ENCODE measurements around the gene TMEM229B. TPM values are rescaled to one million over a fixed set of nuclear protein-coding genes. Genes with fewer than 3 reads are reported as not detected.

Gene TMEM229B
- total RNA-seq, 3 donors from 2014 or later (not counting 1 experiment from before 2014, with no cell fraction given): 28.3 to 51.3 (median 49.9) TPM

DNA sequence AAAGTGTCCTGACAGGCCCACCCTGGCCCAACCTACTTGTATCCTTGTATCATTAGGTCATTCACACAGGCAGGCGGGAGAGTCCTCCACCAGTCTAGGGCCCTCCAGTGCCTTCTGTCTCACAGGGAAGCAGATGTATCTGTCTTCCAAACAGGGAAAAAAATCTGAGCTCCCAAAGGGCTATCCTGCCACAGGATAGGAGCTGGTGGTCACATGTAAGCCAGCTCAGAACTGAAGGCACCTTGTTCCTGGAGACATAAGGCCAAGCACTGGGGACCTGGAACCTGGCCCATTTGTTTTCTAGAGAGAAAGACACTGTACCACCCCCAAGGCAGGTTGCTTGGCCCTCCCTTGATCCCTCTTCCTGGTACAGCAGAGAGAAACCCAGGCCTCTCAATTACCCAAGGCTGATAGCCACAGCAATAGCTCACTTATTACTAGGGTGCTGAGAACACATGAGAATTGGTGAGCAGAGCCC lies 25.1 kb upstream of the TMEM229B start:
- Mint-ChIP-seq H3K4me3 (peak overlapping the region; percentile 93), H3K9me3 (no peaks in the 10 kb centered on the region), H3K4me1 (peaks cover 30 to 34% of the 10 kb centered on the region in 2 donors), H3K27ac (peak overlapping the region; percentile 79 to 95), H3K36me3 (no peaks in the 10 kb centered on the region), H3K27me3 (ENCODE audit: low read depth in 2 of 2) (peaks cover 2 to 3% of the 10 kb centered on the region in 2 donors)
- TF ChIP-seq, protein P1, sequence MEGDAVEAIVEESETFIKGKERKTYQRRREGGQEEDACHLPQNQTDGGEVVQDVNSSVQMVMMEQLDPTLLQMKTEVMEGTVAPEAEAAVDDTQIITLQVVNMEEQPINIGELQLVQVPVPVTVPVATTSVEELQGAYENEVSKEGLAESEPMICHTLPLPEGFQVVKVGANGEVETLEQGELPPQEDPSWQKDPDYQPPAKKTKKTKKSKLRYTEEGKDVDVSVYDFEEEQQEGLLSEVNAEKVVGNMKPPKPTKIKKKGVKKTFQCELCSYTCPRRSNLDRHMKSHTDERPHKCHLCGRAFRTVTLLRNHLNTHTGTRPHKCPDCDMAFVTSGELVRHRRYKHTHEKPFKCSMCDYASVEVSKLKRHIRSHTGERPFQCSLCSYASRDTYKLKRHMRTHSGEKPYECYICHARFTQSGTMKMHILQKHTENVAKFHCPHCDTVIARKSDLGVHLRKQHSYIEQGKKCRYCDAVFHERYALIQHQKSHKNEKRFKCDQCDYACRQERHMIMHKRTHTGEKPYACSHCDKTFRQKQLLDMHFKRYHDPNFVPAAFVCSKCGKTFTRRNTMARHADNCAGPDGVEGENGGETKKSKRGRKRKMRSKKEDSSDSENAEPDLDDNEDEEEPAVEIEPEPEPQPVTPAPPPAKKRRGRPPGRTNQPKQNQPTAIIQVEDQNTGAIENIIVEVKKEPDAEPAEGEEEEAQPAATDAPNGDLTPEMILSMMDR (IDR thresholded peaks at IDR 0.05): no peak
- Histone ChIP-seq H3K4me1 (ENCODE audit: control insufficient read depth, insufficient read depth, low read length) (peaks cover 24% of the 10 kb centered on the region), H3K27me3 (ENCODE audit: control insufficient read depth, insufficient read depth, low read length) (no peaks in the 10 kb centered on the region), H3K36me3 (ENCODE audit: control insufficient read depth, insufficient read depth, low read length) (no peaks in the 10 kb centered on the region), H3K9me3 (ENCODE audit: control insufficient read depth, insufficient read depth, low read length) (no peaks in the 10 kb centered on the region), H3K4me3 (ENCODE audit: low read length) (no peak overlapping the region), H3K27ac (ENCODE audit: low read length) (peak overlapping the region; percentile 68)
- intact Hi-C loops (cut with micrococcal nuclease): loop anchor here (1.0 kb wide), 1 partner anchor 25 kb away; the partner anchor contains the start of gene TMEM229B
- DNase-seq (peak in 1 of 2 donors; percentile 28), ATAC-seq (no peak)
- 94% methylated on average over 1 of the region's 1 CpG for WGBS (ENCODE audit: insufficient coverage)

DNA sequence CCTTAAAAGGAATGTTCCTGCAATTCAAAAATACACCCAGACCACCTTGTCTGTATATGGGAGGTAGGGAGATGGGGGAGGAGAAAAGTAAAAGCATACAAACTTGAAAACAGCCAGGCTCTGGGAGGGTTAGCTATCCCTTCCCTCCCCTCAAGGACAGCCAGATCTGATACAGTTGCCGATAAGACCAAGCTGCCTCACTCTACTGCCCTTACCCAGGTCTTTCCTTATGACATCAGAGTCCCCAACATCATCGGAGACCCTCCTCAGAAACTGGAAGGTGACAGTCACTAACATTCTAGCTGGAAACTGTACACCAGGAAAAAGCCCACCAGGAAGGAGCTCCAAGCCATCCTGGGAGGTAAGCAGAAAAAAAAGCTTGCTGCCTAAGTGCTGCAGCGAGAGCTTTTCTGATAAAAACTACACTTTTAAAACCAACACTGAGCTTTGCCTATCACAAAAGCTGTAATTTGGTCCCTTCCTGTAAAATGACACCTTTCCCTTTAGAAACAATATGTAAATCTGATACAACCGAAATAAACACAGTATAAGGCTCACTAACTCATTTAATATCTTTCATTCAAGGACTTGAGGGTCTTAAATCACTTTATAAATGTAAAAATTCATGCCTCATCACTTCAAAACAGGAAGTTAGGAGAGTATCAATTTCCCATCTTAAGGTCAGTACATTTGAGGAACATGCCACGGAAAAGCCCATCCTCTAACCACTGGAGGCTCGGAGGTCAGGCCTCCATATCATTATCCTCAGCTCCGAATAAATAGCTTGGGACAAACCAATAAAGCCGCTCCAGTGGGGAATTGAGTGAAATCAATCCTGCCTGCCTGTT lies 24.2 kb upstream of the TMEM229B start:
- Mint-ChIP-seq H3K9me3 (no peaks in the 10 kb centered on the region), H3K4me1 (peaks cover 30 to 34% of the 10 kb centered on the region in 2 donors), H3K27ac (peak overlapping the region; percentile 79 to 95), H3K27me3 (ENCODE audit: low read depth in 2 of 2) (no peaks in the 10 kb centered on the region), H3K4me3 (no peak overlapping the region), H3K36me3 (no peaks in the 10 kb centered on the region)
- H3K9me3 ChIP-seq (ENCODE audit: control insufficient read depth, insufficient read depth, low read length): no peaks in the 10 kb centered on the region
- DNase-seq (no peak), ATAC-seq (no peak)
- H3K27ac ChIP-seq (ENCODE audit: low read length): no peak overlapping the region
- H3K4me1 ChIP-seq (ENCODE audit: control insufficient read depth, insufficient read depth, low read length): peaks cover 24% of the 10 kb centered on the region
- 79% methylated on average over 8 of the region's 8 CpGs for WGBS (ENCODE audit: insufficient coverage)
- no peaks in the 10 kb centered on the region for H3K27me3 ChIP-seq (ENCODE audit: control insufficient read depth, insufficient read depth, low read length)
- no peaks in the 10 kb centered on the region for H3K36me3 ChIP-seq (ENCODE audit: control insufficient read depth, insufficient read depth, low read length)
- TF ChIP-seq, protein P1 (IDR thresholded peaks at IDR 0.05): no peak
- H3K4me3 ChIP-seq (ENCODE audit: low read length): no peak overlapping the region
- intact Hi-C loops (cut with micrococcal nuclease): no loop called here

DNA sequence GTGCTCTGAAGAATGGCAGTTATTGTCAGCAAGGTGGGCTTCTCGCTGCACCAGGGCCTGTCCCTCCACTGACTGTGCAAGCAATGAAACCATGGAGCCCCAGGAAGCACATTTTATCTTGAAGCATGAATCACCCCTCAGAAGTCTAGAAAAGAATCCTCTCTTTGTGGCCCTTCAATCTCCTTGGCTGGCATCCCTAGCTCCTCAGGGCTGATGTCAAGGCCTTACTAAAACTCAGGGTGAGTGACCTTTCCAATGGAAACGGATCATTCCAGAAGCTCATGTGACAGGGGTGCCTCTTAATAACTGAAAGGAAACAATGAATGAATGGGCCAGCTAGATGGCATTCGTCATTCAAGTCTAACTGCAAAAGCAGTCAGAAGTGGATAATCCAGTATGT lies 22.3 kb upstream of the TMEM229B start:
- Mint-ChIP-seq H3K4me1 (peaks cover 29 to 33% of the 10 kb centered on the region in 2 donors), H3K4me3 (no peak overlapping the region), H3K36me3 (no peaks in the 10 kb centered on the region), H3K9me3 (no peaks in the 10 kb centered on the region), H3K27ac (peak overlapping the region in 1 of 2 donors; percentile 50), H3K27me3 (ENCODE audit: low read depth in 2 of 2) (no peaks in the 10 kb centered on the region)
- Histone ChIP-seq H3K4me3 (ENCODE audit: low read length) (no peak overlapping the region), H3K27me3 (ENCODE audit: control insufficient read depth, insufficient read depth, low read length) (no peaks in the 10 kb centered on the region), H3K4me1 (ENCODE audit: control insufficient read depth, insufficient read depth, low read length) (peaks cover 18% of the 10 kb centered on the region), H3K9me3 (ENCODE audit: control insufficient read depth, insufficient read depth, low read length) (no peaks in the 10 kb centered on the region), H3K27ac (ENCODE audit: low read length) (no peak overlapping the region), H3K36me3 (ENCODE audit: control insufficient read depth, insufficient read depth, low read length) (no peaks in the 10 kb centered on the region)
- no peak for DNase-seq
- TF ChIP-seq, protein P1 (IDR thresholded peaks at IDR 0.05): no peak
- intact Hi-C loops (cut with micrococcal nuclease): no loop called here
- ATAC-seq: no peak
- 89% methylated on average over 3 of the region's 3 CpGs for WGBS (ENCODE audit: insufficient coverage)

All from natural killer cell (primary cell).